Stimulated activated naive B cell treated with anti-CD40 and anti-IgM and Interleukin-4, amounts not matched to agents 10 μg/mL and 1 μg/mL and 100 μg/mL, for 72 hours (primary cell): ENCODE results near the gene CACNA2D4.

Experiments
- ATAC-seq, 2 donors: fragments of 150-1000 bp; cut with Tn5 transposase; replicated peaks; 2 replicates each; pipeline ENCODE4 v1.10.0; 2021; ENCODE audit warnings: moderate library complexity in 1 of 2
- DNase-seq: peaks from one replicate; pipeline ENCODE4 v3.0.0; 2021
- H3K27ac Mint-ChIP-seq: one replicate; pipeline ENCODE4 v1.8.0; 2022; ENCODE audit warnings: mild to moderate bottlenecking, mixed read lengths
- H3K27me3 Mint-ChIP-seq, 2 donors: one replicate each; pipeline ENCODE4 v1.8.0; 2022; ENCODE audit warnings: mixed read lengths in 2 of 2
- H3K36me3 Mint-ChIP-seq, 2 donors: one replicate each; pipeline ENCODE4 v1.8.0; 2022; ENCODE audit warnings: mixed read lengths in 2 of 2, mild to moderate bottlenecking in 1 of 2
- H3K4me1 Mint-ChIP-seq, 2 donors: one replicate each; pipeline ENCODE4 v1.8.0; 2022; ENCODE audit warnings: mixed read lengths in 2 of 2, mild to moderate bottlenecking in 1 of 2
- H3K4me3 Mint-ChIP-seq, 2 donors: one replicate each; pipeline ENCODE4 v1.8.0; 2022; ENCODE audit warnings: mild to moderate bottlenecking in 2 of 2, mixed read lengths in 2 of 2, moderate library complexity in 1 of 2
- H3K9me3 Mint-ChIP-seq, 2 donors: one replicate each; pipeline ENCODE4 v1.8.0; 2022; ENCODE audit warnings: mixed read lengths in 2 of 2, mild to moderate bottlenecking in 1 of 2

The CACNA2D4 gene

DNA sequence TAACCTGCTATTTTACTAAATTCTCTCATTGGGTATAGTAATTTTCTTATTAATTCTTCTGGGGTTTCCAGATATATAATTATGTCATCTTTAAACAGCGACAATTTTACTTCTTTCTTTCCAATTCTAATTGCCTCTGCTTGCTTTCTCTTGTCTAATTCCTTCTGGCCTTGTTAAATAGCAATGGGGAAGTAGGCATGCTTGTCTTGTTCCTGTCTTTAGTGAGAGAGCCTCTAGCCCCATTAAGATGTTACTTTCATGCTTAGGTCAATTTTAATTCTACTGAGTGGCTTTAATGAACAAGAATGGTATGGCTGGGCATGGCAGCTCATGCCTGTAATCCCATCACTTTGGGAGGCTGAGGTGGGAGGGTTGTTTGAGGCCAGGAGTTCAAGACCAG, 66.4 kb downstream of the CACNA2D4 start:
- H3K4me1 Mint-ChIP-seq = no peaks in the 10 kb centered on the region
- H3K36me3 Mint-ChIP-seq = peaks cover 8 to 11% of the 10 kb centered on the region in 2 donors
- H3K27me3 Mint-ChIP-seq = peaks cover 4 to 5% of the 10 kb centered on the region in 2 donors
- H3K4me3 Mint-ChIP-seq = no peak overlapping the region
- H3K27ac Mint-ChIP-seq = no peak overlapping the region
- H3K9me3 Mint-ChIP-seq = peaks cover 8 to 13% of the 10 kb centered on the region in 2 donors
- no peak for ATAC-seq
- no peak for DNase-seq

DNA sequence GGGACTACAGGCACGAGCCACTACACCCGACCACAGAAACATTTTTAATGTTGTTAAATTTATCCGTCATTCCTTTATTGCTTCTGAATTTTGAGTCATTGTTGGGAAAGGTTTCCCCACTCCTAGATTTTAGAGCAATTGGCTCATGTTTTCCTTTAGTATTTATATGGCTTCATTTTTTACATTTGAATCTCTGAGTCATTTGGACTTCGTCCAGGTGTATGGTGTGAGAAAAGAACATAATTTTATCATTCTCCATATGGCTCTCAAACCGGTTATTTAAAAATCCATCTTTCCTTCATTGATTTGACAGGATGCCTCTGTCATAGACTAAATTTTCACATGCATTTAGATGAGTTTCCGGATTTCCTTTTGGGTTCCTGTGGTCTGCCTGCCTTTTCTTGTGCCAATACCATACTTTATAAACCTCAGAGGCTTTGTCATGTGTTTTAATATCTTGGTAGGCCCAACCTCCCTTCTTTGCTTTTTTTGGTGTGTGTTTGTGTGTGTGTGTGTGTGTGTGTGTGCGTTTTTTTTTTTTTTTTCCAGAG, 67.2 kb downstream of the CACNA2D4 start:
- ATAC-seq (no peak), DNase-seq (no peak)
- Mint-ChIP-seq H3K4me3 (no peak overlapping the region), H3K4me1 (no peaks in the 10 kb centered on the region), H3K9me3 (peaks cover 5 to 8% of the 10 kb centered on the region in 2 donors), H3K27me3 (peaks cover 0 to 3% of the 10 kb centered on the region in 2 donors), H3K36me3 (peaks cover 6 to 8% of the 10 kb centered on the region in 2 donors), H3K27ac (no peak overlapping the region)

DNA sequence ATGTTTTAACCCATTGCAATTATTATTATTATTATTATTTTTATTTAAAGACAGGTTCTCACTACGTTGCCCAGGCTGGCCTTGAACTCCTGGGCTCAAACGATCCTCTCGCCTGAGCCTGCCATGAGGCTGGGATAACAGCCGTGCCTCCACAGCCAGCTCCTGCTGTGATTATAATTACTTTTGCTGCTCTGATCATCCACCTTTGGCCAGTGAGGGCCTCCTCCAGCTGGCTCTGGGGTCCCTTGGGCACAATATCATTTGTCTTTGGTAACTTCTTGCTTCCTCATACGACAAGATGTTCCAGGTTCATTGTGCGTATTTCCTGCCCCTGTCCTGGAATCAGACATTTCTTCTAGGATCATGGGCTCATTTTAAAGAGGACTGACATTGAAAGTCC, 69.7 kb downstream of the CACNA2D4 start:
- H3K27ac Mint-ChIP-seq = no peak overlapping the region
- no peaks in the 10 kb centered on the region for H3K9me3 Mint-ChIP-seq
- DNase-seq = no peak
- no peak for ATAC-seq
- no peaks in the 10 kb centered on the region for H3K36me3 Mint-ChIP-seq
- no peaks in the 10 kb centered on the region for H3K4me1 Mint-ChIP-seq
- H3K4me3 Mint-ChIP-seq = no peak overlapping the region
- peaks cover 0 to 9% of the 10 kb centered on the region in 2 donors for H3K27me3 Mint-ChIP-seq

- Mint-ChIP-seq H3K9me3 (no peaks in the 10 kb centered on the region), H3K27ac (no peak overlapping the region), H3K36me3 (no peaks in the 10 kb centered on the region), H3K4me1 (peaks cover 0 to 4% of the 10 kb centered on the region in 2 donors), H3K27me3 (peaks cover 0 to 9% of the 10 kb centered on the region in 2 donors), H3K4me3 (no peak overlapping the region)
- DNase-seq (no peak), ATAC-seq (no peak)
Measured at GRCh38 chr12:1848146-1848545, 70.3 kb downstream of the CACNA2D4 start.

- Mint-ChIP-seq H3K9me3 (no peaks in the 10 kb centered on the region), H3K36me3 (no peaks in the 10 kb centered on the region), H3K27ac (no peak overlapping the region), H3K27me3 (peaks cover 0 to 9% of the 10 kb centered on the region in 2 donors), H3K4me1 (peaks cover 5 to 11% of the 10 kb centered on the region in 2 donors), H3K4me3 (no peak overlapping the region)
- DNase-seq (no peak), ATAC-seq (no peak)
Measured at GRCh38 chr12:1847411-1847810, 71.0 kb downstream of the CACNA2D4 start.

DNA sequence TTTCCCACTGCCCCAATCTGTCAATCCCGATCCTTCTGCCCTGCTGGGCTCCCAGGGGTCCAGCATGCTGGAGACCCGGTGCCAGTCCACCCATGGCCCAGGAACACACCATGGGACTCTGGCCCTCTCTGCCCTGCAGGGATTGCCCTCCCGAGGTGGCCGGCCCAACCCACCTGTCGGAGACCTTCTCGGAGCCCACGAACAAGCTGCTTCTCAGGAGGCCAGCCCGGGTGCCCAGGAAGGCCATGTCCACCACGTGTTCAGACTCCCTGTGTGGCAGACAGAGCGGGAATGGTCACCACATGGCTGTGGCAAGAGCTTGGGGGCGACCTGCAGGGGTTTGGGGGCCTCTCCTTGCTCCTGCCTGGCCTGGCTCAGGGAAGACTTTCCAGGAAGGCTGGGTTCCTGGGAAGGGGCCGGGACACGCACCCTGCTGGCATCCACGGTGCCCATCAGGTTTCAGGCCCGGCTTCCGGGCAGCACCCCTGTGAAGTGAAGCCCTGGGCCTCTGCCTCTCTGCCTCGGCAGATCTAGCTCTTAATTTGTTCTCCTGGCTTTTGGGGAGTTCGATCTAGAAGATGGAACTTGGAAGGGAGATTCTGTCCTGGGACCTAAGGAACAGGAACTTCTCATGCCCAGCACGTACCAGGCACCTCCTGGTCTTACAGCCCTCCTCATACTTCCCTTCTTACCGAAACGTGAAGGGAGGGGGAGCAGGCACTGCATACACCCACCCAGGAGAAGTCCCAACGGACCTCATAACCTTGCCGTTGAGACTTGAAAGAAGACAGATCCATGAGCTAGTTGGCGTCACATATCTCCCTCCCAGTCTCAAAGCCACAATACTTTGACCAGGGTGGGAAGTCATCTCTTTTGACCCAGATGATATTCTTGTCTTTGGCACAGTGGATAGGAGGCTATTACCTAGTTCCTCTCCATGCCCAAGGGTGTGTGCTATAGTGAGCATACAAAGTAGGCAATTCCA, 71.7 kb downstream of the CACNA2D4 start:
- H3K4me3 Mint-ChIP-seq = no peak overlapping the region
- no peak overlapping the region for H3K27ac Mint-ChIP-seq
- no peaks in the 10 kb centered on the region for H3K36me3 Mint-ChIP-seq
- DNase-seq (no peak), ATAC-seq (no peak)
- H3K27me3 Mint-ChIP-seq = peaks cover 0 to 9% of the 10 kb centered on the region in 2 donors
- H3K4me1 Mint-ChIP-seq = peaks cover 8 to 18% of the 10 kb centered on the region in 2 donors
- H3K9me3 Mint-ChIP-seq = no peaks in the 10 kb centered on the region

GRCh38 chr12:1845886-1846285, 72.6 kb downstream of the CACNA2D4 start:
- DNase-seq = no peak
- peaks cover 0 to 9% of the 10 kb centered on the region in 2 donors for H3K27me3 Mint-ChIP-seq

DNA sequence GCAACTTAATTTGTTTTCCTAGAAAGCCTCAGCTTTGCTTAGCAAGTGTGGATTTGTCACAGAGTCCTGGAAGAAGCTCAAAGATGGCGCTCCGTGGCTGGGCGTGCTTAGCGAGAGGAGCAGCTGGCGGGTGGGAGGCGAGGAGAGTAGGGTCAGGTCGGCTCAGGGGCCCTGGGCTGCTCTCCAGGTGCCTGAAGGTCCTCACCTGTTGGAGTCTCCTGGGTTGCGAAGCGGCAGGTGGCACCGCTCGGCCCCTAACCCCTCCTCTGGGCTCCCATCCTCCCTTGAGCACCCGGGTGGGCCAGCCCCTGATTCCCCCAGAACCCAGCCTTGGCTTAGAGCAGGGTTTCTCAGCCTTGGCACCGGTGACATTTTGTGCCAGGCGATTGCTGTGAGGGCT, 73.0 kb downstream of the CACNA2D4 start:
- no peak overlapping the region for H3K27ac Mint-ChIP-seq
- H3K9me3 Mint-ChIP-seq = no peaks in the 10 kb centered on the region
- H3K27me3 Mint-ChIP-seq = peaks cover 0 to 9% of the 10 kb centered on the region in 2 donors
- no peak overlapping the region for H3K4me3 Mint-ChIP-seq
- ATAC-seq (no peak), DNase-seq (no peak)
- H3K4me1 Mint-ChIP-seq = peaks cover 15 to 28% of the 10 kb centered on the region in 2 donors
- H3K36me3 Mint-ChIP-seq = no peaks in the 10 kb centered on the region

More at GRCh38 chr12:1845886-1846285, 72.6 kb downstream of the CACNA2D4 start:
- peaks cover 12 to 24% of the 10 kb centered on the region in 2 donors for H3K4me1 Mint-ChIP-seq
- H3K36me3 Mint-ChIP-seq = no peaks in the 10 kb centered on the region
- H3K9me3 Mint-ChIP-seq = no peaks in the 10 kb centered on the region
- H3K4me3 Mint-ChIP-seq = no peak overlapping the region
- ATAC-seq = no peak
- H3K27ac Mint-ChIP-seq = no peak overlapping the region

DNA sequence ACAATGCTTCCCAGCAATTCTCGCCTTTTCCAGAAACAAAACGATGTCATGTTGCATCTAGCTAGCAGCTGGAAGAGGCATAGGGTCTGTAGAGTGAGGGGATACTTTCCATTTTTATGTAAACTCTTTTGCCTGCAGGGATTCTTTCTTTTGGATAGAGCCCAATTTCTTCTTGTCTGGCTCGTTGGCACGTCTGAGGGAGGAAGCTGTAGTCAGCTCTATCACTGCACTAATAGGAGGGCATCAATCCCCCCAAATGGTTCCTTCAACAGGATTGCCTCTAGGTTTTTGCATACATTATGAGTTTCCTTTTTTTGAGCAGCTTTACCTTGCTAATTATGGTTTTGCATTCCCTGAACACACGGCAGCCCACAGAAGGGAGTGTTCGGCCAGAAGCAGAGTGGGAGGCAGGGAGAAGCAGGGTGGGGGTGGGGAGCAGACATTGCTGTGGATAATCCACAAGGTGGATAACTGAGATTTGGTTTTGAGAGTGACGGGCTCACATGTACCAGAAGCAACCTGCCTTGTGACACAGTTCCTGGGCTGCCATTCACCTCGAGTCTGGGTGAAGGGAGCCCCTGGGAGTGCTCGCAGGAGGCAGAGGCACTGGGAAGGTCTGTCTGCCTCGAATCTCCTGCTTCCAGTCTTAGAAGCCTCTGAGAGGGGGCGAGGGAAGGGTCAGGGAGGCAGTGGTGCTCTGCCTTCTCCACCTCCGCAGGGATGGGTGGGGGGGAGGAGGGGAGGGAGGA, 73.6 kb downstream of the CACNA2D4 start:
- Mint-ChIP-seq H3K27me3 (peaks cover 0 to 9% of the 10 kb centered on the region in 2 donors), H3K4me3 (no peak overlapping the region), H3K36me3 (no peaks in the 10 kb centered on the region), H3K27ac (no peak overlapping the region), H3K9me3 (no peaks in the 10 kb centered on the region), H3K4me1 (peaks cover 16 to 29% of the 10 kb centered on the region in 2 donors)
- ATAC-seq (no peak), DNase-seq (no peak)

DNA sequence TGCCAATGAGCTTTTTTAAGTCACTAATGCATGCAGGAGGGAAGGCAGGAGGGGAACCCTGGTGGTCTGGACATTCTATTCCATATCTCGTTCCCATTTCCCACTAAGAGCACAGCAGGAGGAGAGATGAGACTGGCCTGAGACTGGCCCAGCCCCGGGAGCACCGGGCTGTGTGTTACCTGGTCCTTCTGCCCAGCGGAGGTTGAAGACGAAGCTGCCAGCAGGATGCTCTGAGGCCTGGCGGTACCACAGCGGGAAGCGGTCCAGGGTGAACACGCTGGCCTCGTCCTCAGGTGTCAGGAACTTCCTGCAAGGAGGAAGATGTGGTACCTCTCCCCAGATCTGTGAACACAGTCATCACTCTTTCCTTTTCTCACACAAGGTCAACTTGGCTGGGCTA, 74.2 kb downstream of the CACNA2D4 start:
- no peaks in the 10 kb centered on the region for H3K9me3 Mint-ChIP-seq
- no peaks in the 10 kb centered on the region for H3K36me3 Mint-ChIP-seq
- no peak for DNase-seq
- peaks cover 0 to 9% of the 10 kb centered on the region in 2 donors for H3K27me3 Mint-ChIP-seq
- ATAC-seq = no peak
- no peak overlapping the region for H3K27ac Mint-ChIP-seq
- H3K4me3 Mint-ChIP-seq = no peak overlapping the region
- H3K4me1 Mint-ChIP-seq = peaks cover 16 to 30% of the 10 kb centered on the region in 2 donors

GRCh38 chr12:1843641-1844005, 74.8 kb downstream of the CACNA2D4 start:
- H3K9me3 Mint-ChIP-seq = no peaks in the 10 kb centered on the region
- H3K36me3 Mint-ChIP-seq = no peaks in the 10 kb centered on the region
- no peak overlapping the region for H3K4me3 Mint-ChIP-seq
- H3K27me3 Mint-ChIP-seq = peaks cover 0 to 9% of the 10 kb centered on the region in 2 donors
- no peak overlapping the region for H3K27ac Mint-ChIP-seq
- no peak for DNase-seq
- no peak for ATAC-seq
- H3K4me1 Mint-ChIP-seq = peaks cover 16 to 34% of the 10 kb centered on the region in 2 donors

- ATAC-seq (no peak), DNase-seq (no peak)
- Mint-ChIP-seq H3K27ac (no peak overlapping the region), H3K4me3 (no peak overlapping the region), H3K27me3 (peaks cover 0 to 9% of the 10 kb centered on the region in 2 donors), H3K9me3 (no peaks in the 10 kb centered on the region), H3K4me1 (peaks cover 16 to 34% of the 10 kb centered on the region in 2 donors), H3K36me3 (no peaks in the 10 kb centered on the region)
Measured at GRCh38 chr12:1842905-1843640, 75.4 kb downstream of the CACNA2D4 start.

DNA sequence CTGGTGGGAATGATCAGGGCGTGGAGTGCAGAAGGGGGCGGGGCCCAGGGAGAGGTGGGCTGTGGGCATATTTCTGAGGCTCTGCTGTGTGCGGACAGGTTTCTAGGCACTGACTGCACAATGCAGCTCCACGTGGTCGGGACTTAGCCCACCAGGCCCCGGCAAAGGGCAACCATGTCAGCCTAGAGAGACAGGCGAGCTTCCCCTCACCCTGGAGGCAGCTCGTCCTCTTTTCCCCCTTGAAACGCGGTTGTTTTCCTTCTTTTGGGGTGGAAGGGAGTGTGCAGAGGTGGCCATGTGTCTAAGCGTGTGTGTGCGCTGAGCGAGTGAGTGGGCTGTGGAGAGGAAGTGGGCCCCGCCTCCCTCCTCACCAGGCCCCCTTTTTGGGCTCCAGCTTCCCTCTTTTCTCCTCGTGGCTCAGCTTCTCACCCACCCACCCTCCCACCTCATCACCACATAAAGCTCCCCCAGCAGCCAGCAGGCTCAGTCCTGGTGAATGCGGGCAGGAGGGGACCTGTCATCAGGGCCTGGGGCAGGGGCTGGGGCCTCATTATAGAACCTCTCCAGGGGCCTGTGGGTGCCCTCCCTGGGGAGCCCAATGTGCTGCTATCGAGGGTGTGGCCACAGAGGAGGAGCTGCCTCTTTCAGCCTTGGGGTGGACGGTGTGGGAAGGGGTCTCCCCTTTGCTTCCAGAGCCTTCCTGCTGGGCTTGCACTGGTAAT, 76.1 kb downstream of the CACNA2D4 start:
- DNase-seq (peak; percentile 35), ATAC-seq (peak; percentile 81 to 84)
- Mint-ChIP-seq H3K9me3 (no peaks in the 10 kb centered on the region), H3K27ac (no peak overlapping the region), H3K36me3 (no peaks in the 10 kb centered on the region), H3K4me3 (no peak overlapping the region), H3K27me3 (peaks cover 0 to 9% of the 10 kb centered on the region in 2 donors), H3K4me1 (peaks cover 16 to 34% of the 10 kb centered on the region in 2 donors)
